SU-DHL-6 (cell line): ENCODE results near the gene MRPS27.

Experiments
- H2AFZ ChIP-seq: fragments of 200-600 bp; sonication (generic); 2 replicates; pipeline ENCODE4 v1.6.1; 2014; ENCODE audit warnings: low read depth, mild to moderate bottlenecking, moderate library complexity, mixed read lengths, antibody characterized with exemption, low read length; ENCODE audit not compliant: severe bottlenecking
- H3F3A ChIP-seq: fragments of 200-600 bp; shearing (Covaris generic); 2 replicates; pipeline ENCODE4 v1.6.0; 2016; ENCODE audit warnings: antibody characterized with exemption, mild to moderate bottlenecking; ENCODE audit not compliant: insufficient read depth
- H3K27ac ChIP-seq: fragments of 200-600 bp; sonication (generic); 2 replicates; pipeline ENCODE4 v1.5.1; 2016; ENCODE audit warnings: low read depth, mild to moderate bottlenecking, low read length, moderate library complexity, mixed read lengths
- H3K27me3 ChIP-seq: fragments of 200-600 bp; sonication (generic), shearing (Covaris generic); 2 replicates; pipeline ENCODE4 v1.6.0; 2014; ENCODE audit warnings: mild to moderate bottlenecking, low read length
- H3K36me3 ChIP-seq: fragments of 200-600 bp; sonication (generic); 2 replicates; pipeline ENCODE4 v1.6.1; 2014; ENCODE audit warnings: mild to moderate bottlenecking, low read length, mixed read lengths
- H3K4me2 ChIP-seq: fragments of 300-600, 200-600 bp; shearing (Covaris generic), sonication (generic); 2 replicates; pipeline ENCODE4 v1.6.0; 2014; ENCODE audit warnings: low read length, low read depth, mild to moderate bottlenecking; ENCODE audit not compliant: poor library complexity, severe bottlenecking
- H3K4me3 ChIP-seq: fragments of 200-600 bp; sonication (generic); 2 replicates; pipeline ENCODE4 v1.5.1; 2014; ENCODE audit warnings: antibody characterized with exemption, low read length, mild to moderate bottlenecking, mixed read lengths; ENCODE audit not compliant: insufficient read depth, poor library complexity, severe bottlenecking
- H3K79me2 ChIP-seq: fragments of 200-600 bp; sonication (generic); 2 replicates; pipeline ENCODE4 v1.6.1; 2014; ENCODE audit warnings: mild to moderate bottlenecking, low read length, moderate library complexity; ENCODE audit not compliant: insufficient read depth
- H3K9ac ChIP-seq: fragments of 200-600 bp; sonication (generic); 2 replicates; pipeline ENCODE4 v1.7.0; 2014; ENCODE audit warnings: mild to moderate bottlenecking, low read length
- H3K9me2 ChIP-seq: fragments of 200-600 bp; sonication (generic); replicated peaks from 2 replicates; pipeline ENCODE4 v1.6.1; 2014; ENCODE audit warnings: low read length; ENCODE audit not compliant: insufficient read depth
- H3K9me3 ChIP-seq: fragments of 200-600 bp; sonication (generic); 2 replicates; pipeline ENCODE4 v1.6.1; 2014; ENCODE audit warnings: low read length, mixed read lengths; ENCODE audit not compliant: insufficient read depth
- H4K20me1 ChIP-seq: fragments of 200-600 bp; sonication (generic); 2 replicates; pipeline ENCODE4 v1.6.1; 2014; ENCODE audit warnings: low read depth, mild to moderate bottlenecking, antibody characterized with exemption, low read length, moderate library complexity, mixed read lengths
- CTCF ChIP-seq: fragments of 200-600 bp; sonication (generic); IDR thresholded peaks from one replicate; pipeline ENCODE4 v1.5.1; 2017; ENCODE audit warnings: antibody characterized with exemption, mild to moderate bottlenecking, low read length, moderate library complexity; ENCODE audit not compliant: insufficient read depth, poor library complexity, severe bottlenecking
- EZH2phosphoT487 ChIP-seq: fragments of 200-600 bp; sonication (generic), shearing (Covaris generic); conservative IDR thresholded peaks from 2 replicates; pipeline ENCODE4 v1.6.1; 2018; ENCODE audit warnings: mild to moderate bottlenecking, antibody characterized with exemption, low read length, moderate library complexity, mixed read lengths

The MRPS27 gene

GRCh38 chr5:72256536-72256935 lies 63.5 kb downstream of the MRPS27 start:
- H3K79me2 ChIP-seq = peaks cover 45% of the 10 kb centered on the region
- H3K4me2 ChIP-seq = no peak overlapping the region
- H3F3A ChIP-seq = no peaks in the 10 kb centered on the region
- no peak overlapping the region for H2AFZ ChIP-seq
- H4K20me1 ChIP-seq = no peaks in the 10 kb centered on the region; the same call in 1 of the 2 replicates
- H3K36me3 ChIP-seq = peaks cover 7% of the 10 kb centered on the region
- H3K9ac ChIP-seq = no peak overlapping the region
- H3K9me2 ChIP-seq = no peaks in the 10 kb centered on the region
- no peak overlapping the region for H3K4me3 ChIP-seq
- no peak for TF ChIP-seq EZH2phosphoT487
- TF ChIP-seq CTCF = no peak
- no peaks in the 10 kb centered on the region for H3K9me3 ChIP-seq
- no peak overlapping the region for H3K27ac ChIP-seq
- H3K27me3 ChIP-seq = no peaks in the 10 kb centered on the region

GRCh38 chr5:72255670-72256069 lies 64.4 kb downstream of the MRPS27 start:
- H3K4me2 ChIP-seq = no peak overlapping the region
- H3K36me3 ChIP-seq = peaks cover 7% of the 10 kb centered on the region
- no peak for TF ChIP-seq CTCF
- TF ChIP-seq EZH2phosphoT487 = no peak
- no peaks in the 10 kb centered on the region for H3K27me3 ChIP-seq
- no peaks in the 10 kb centered on the region for H3K9me3 ChIP-seq
- H3K9ac ChIP-seq = no peak overlapping the region
- H3K4me3 ChIP-seq = no peak overlapping the region
- H3K79me2 ChIP-seq = peaks cover 49% of the 10 kb centered on the region
- no peaks in the 10 kb centered on the region for H3F3A ChIP-seq
- no peaks in the 10 kb centered on the region; the same call in 1 of the 2 replicates for H4K20me1 ChIP-seq
- no peak overlapping the region for H3K27ac ChIP-seq
- no peak overlapping the region for H2AFZ ChIP-seq
- H3K9me2 ChIP-seq = no peaks in the 10 kb centered on the region

- no peaks in the 10 kb centered on the region for H3K9me2 ChIP-seq
- no peak overlapping the region for H3K4me3 ChIP-seq
- no peak overlapping the region for H2AFZ ChIP-seq
- H3F3A ChIP-seq = no peaks in the 10 kb centered on the region
- no peaks in the 10 kb centered on the region for H3K9me3 ChIP-seq
- H3K9ac ChIP-seq = no peak overlapping the region
- H3K27me3 ChIP-seq = no peaks in the 10 kb centered on the region
- TF ChIP-seq CTCF (no peak), EZH2phosphoT487 (no peak)
- peaks cover 7% of the 10 kb centered on the region for H3K36me3 ChIP-seq
- no peaks in the 10 kb centered on the region; the same call in 1 of the 2 replicates for H4K20me1 ChIP-seq
- H3K79me2 ChIP-seq = peaks cover 45% of the 10 kb centered on the region
- no peak overlapping the region for H3K27ac ChIP-seq
- H3K4me2 ChIP-seq = no peak overlapping the region
These were observed 64.8 kb downstream of the MRPS27 start for GRCh38 chr5:72255237-72255636.
